ENCODE data around the gene USP34. TPM values are rescaled to one million over a fixed set of nuclear protein-coding genes. Genes with fewer than 3 reads are reported as not detected.
"Not testable (repeated sequence)": the region's sequence is repeated elsewhere in the genome, so short reads cannot be mapped to it uniquely, and the experiment has no call there.

The USP34 gene
- total RNA-seq, 1 donor from 2014 or later = 88.2 TPM

- DNase-seq (ENCODE audit: low spot score) = no peak
Observed at GRCh38 chr2:61463769-61464475, 7.0 kb downstream of the USP34 start.

- no peak for DNase-seq (ENCODE audit: low spot score)
Observed at GRCh38 chr2:61461404-61461803, 9.5 kb downstream of the USP34 start.

DNA sequence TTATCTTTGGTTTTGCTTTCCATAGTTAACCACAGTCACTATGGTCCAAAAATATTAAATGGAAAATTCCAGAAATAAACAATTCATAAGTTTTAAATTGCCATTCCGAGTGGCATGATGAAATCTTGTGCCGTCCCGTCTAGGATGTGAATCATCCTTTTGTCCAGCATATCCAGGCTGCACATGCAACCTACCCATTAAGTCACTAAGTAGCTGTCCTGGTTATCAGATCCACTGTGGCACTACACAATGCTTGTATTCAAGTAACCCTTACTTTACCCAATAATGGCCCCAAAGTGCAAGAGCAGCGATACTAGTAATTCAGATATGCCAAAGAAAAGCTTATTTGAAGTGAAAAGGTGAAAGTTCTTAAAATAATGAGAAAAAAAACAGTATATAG is 10.7 kb downstream of the USP34 start:
- DNase-seq (ENCODE audit: low spot score) = no peak

DNA sequence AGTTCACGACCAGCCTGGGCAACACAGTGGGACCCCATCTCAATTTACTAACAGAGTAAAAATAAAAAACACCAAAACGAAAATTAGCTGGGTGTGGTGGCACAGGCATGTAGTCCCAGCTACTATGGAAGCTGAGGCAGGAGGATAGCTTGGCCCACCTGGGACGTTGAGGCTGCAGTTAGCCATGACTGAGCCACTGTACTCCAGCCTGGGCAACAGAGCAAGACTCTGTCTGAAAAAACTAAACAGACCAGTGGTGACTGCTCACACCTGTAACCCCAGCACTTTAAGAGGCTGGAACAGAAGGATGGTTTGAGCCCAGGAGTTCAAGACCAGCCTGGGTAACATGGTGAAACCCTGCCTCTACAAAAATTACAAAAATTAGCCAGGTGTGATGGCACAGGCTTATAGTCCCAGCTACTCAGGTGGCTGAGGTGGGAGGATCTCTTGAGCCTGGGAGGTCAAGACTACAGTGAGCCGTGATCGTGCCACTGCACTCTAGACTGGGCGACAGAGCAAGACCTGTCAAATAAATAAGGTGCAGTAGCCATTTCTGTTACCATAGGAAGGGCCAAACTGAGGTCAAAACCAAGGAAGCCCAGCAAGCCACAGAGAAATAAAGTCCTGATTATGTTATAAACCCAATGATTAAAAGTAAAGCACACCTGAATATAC is 14.0 kb downstream of the USP34 start:
- no peak for DNase-seq (ENCODE audit: low spot score)

DNA sequence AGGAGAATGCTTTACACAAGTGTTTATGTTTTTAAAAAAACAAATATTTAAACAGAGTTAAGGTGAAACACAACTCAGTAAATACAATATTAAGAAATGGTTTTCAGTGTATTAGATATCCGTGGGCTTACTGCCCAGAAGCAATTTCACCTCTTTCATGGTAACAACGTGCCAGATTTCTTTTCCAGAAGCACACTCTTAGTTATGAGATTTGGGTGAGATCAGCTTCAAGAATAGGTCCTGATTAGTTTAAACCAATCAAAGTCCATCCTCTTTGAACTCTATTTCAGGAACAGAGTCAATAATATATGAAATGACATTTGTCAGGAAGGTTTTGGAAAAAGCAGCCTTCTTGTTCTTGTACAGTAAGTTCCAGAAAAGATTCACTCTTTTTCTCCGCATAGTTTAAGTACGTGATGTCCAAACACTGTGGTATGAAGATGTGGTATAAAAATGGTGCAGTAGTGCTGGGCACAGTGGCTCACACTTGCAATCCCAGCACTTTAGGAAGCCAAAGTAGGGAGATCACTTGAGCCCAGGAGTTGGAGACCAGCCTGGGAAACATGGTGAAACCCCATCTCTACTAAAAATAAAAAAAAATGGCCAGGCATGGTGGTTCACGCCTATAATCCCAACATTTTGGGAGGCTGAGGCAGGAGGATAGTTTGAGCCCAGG is 14.7 kb downstream of the USP34 start:
- no peak for DNase-seq (ENCODE audit: low spot score)

DNA sequence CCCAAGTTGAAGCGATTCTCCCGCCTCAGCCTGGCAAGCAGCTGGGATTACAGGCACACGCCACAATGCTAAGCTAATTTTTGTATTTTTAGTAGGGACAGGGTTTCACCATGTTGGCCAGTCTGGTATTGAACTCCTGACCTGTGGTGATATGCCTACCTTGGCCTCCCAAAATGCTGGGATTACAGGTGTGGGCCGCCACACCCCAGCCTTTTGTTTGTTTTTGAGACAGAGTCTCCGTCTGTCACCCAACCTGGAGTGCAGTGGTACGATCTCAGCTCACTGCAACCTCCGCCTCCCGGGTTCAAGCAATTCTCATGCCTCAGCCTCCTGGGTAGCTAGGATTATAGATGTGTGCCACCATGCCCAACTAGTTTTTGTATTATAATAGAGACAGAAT is 15.9 kb downstream of the USP34 start:
- DNase-seq (ENCODE audit: low spot score) = not testable (repeated sequence)

- DNase-seq (ENCODE audit: low spot score) = no peak
Observed at GRCh38 chr2:61454383-61454782, 16.5 kb downstream of the USP34 start.

- no peak for DNase-seq (ENCODE audit: low spot score)
Observed at GRCh38 chr2:61452392-61452791, 18.5 kb downstream of the USP34 start.

DNA sequence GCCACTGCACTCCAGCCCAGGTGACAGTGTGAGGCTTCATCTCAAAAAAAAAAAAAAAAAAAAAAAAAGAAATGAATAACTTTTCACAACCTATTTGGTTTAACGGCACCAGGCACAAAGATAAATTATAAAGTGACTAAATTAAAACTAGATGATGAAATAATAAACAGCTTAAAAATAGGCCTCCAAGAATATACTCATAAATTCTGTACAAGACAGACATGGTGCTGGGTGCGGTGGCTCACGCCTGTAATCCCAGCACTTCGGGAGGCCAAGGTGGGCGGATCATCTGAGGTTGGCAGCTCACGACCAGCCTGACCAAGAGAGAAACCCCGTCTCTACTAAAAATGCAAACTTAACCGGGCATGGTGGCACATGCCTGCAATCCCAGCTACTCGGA is 19.7 kb downstream of the USP34 start:
- DNase-seq (ENCODE audit: low spot score) = no peak

- no peak for DNase-seq (ENCODE audit: low spot score)
Observed at GRCh38 chr2:61450144-61450543, 20.7 kb downstream of the USP34 start.

GRCh38 chr2:61448229-61448628 is 22.7 kb downstream of the USP34 start:
- no peak for DNase-seq (ENCODE audit: low spot score)

DNA sequence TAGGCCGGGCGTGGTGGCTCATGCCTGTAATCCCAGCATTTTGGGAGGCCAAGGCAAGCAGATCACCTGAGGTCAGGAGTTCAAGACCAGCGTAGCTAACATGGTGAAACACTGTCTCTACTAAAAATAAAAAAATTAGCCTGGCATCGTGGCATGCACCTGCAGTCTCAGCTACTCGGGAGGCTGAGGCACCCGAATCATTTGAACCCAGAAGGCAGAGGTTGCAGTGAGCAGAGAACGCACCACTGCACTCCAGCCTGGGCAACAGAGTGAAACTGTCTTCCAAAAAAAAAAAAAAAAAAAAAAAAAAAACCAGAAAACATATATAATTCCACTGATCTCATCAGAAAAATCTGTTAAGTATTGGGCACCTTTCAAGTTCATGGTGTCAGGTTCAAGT is 23.9 kb downstream of the USP34 start:
- not testable (repeated sequence) for DNase-seq (ENCODE audit: low spot score)

DNA sequence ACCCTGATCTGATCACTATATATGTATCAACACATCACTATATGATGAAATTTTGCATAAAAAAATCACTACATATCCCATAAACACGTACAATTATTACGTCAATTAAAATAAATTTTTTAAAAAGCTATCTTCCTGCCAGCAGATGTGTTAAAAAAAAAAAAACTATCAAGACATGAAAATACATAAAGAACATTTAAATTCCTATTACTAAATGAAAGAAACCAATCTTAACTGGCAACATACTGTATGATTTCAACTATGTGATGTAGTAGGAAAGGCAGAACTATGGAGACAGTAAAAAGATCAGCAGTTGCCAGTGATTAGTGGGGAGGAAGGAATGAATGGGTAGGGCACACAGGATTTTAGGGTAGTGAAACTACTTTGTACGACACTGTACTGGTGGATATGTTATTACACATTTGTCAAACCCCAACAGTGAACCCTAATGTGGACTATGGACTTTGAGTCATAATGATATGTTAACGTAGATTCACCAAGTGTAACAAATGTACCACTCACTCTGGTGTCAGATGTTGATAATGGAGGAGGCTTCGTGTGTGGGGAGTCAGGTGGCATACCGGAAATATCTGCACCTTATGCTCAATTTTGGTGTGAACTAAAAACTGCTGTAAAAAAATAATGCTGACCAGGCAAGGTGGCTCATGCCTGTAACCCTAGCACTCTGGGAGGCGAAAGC is 27.4 kb downstream of the USP34 start:
- peak; percentile 45 for DNase-seq (ENCODE audit: low spot score)

GRCh38 chr2:61439241-61440002 is 31.5 kb downstream of the USP34 start:
- no peak for DNase-seq (ENCODE audit: low spot score)

- no peak for DNase-seq (ENCODE audit: low spot score)
Observed at GRCh38 chr2:61438670-61439069, 32.2 kb downstream of the USP34 start.

- no peak for DNase-seq (ENCODE audit: low spot score)
Observed at GRCh38 chr2:61437170-61437569, 33.7 kb downstream of the USP34 start.

- no peak for DNase-seq (ENCODE audit: low spot score)
Observed at GRCh38 chr2:61436092-61436491, 34.8 kb downstream of the USP34 start.

GRCh38 chr2:61435291-61435690 is 35.6 kb downstream of the USP34 start:
- DNase-seq (ENCODE audit: low spot score) = no peak

GRCh38 chr2:61434314-61434713 is 36.6 kb downstream of the USP34 start:
- DNase-seq (ENCODE audit: low spot score) = no peak

- DNase-seq (ENCODE audit: low spot score) = no peak
Observed at GRCh38 chr2:61433606-61434005, 37.3 kb downstream of the USP34 start.

- no peak for DNase-seq (ENCODE audit: low spot score)
Observed at GRCh38 chr2:61432990-61433389, 37.9 kb downstream of the USP34 start.

DNA sequence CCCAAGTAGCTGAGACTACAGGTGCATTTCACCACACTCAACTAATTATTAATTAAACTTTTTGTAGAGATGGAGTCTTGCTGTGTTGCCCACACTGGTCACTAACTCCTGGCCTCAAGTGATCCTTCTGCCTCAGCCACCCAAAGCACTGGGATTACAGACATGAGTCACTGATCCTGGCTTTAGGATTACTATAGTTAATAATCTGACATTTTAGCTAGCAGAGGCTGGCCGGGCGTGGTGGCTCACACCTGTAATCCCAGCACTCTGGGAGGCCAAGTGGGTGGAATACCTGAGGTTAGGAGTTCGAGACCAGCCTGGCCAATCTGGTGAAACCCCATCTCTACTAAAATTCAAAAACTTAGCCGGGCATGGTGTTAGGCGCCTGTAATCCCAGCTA is 39.5 kb downstream of the USP34 start:
- DNase-seq (ENCODE audit: low spot score) = no peak
